ENCODE results near the gene S100A4. TPM values are rescaled to one million over a fixed set of nuclear protein-coding genes. Genes with fewer than 3 reads are reported as not detected.
"Not testable (repeated sequence)": the region's sequence is repeated elsewhere in the genome, so short reads cannot be mapped to it uniquely, and the experiment has no call there.

S100A4 gene
- total RNA-seq, result 10 to 100 TPM in 4 of 6 experiments, 1 to 10 TPM in 2; 7.6 to 21.6 (median 14.0) TPM
- long read RNA-seq, transcript S100A4-204 (3 exons, 600 nt), result major isoform, 7 of 8 reads
- long read RNA-seq, partial matches to known transcripts, result 0 of 8 reads
- long read RNA-seq, other reads (novel, unspliced or antisense), result 0 of 8 reads

DNA sequence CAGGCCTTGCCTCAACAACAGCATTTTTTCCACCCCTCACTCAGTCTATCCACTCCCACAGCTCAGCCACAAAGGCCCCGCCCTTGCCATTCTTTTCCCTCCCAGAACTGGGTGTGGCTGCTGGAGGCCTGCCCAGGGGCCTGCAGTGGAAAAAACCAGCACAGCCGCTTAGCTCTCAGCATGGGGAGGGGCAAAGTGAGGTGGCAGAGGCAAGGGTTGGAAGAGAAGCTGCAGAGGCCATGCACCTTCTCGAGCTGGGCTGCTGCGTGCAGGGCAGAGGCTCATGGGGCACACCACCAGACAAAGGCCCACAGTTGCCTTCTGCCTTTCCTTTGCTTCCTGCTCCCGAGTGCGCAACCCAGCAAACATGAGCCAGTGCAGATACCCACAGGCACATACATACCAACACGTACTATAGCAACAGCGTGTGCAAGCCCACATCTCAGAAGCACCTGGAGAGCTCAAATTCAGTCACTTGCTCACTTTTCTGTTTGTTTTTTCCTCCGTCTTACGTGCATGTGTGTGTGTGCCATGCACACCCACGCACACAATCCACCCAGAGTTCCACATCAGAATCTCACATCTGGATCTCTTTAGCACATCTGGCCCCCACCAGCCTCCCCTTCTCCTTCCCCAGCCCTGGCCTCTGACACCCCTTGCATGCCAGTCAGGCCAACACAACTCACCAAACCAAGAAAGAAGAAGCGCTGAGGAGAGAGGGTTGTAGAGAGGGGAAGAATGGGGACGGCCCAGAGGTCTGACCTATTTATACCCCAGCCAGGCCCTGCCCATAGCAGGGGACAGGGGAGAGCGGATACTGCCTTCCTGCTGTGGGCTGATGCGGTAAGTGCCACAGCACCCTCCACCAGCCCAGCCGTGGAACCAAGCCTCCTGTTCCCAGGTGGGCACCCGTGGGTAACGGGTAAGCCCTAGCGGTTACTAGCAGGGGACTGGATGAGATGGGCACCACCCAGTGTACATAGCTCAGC is at the start of gene S100A4:
S100A4 (minus strand) TSS at position 740 of the 989 bp plus-strand sequence. CDS start 1,012 bp downstream, outside the sequence.
- peak; percentile 80 to 87 (median 82) for DNase-seq
- intact Hi-C loops (cut with DNase I), result no loop called here
- Histone ChIP-seq H3K9me3 (no peaks in the 10 kb centered on the region), H3K4me3 (peak within 1 kb of the TSS; percentile 14 to 27 (median 21)), H3K36me3 (no peaks in the 10 kb centered on the region), H3K27me3 (no peaks in the 10 kb centered on the region), H3K27ac (peak within 1 kb of the TSS in 1 of 3 donors; percentile 29), H3K4me1 (no peaks in the 10 kb centered on the region)
- peak; percentile 69 to 78 (median 74) for ATAC-seq
- TF ChIP-seq, protein P1, sequence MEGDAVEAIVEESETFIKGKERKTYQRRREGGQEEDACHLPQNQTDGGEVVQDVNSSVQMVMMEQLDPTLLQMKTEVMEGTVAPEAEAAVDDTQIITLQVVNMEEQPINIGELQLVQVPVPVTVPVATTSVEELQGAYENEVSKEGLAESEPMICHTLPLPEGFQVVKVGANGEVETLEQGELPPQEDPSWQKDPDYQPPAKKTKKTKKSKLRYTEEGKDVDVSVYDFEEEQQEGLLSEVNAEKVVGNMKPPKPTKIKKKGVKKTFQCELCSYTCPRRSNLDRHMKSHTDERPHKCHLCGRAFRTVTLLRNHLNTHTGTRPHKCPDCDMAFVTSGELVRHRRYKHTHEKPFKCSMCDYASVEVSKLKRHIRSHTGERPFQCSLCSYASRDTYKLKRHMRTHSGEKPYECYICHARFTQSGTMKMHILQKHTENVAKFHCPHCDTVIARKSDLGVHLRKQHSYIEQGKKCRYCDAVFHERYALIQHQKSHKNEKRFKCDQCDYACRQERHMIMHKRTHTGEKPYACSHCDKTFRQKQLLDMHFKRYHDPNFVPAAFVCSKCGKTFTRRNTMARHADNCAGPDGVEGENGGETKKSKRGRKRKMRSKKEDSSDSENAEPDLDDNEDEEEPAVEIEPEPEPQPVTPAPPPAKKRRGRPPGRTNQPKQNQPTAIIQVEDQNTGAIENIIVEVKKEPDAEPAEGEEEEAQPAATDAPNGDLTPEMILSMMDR (IDR thresholded peaks at IDR 0.05), result no peak
- TF ChIP-seq POLR2A (IDR thresholded peaks at IDR 0.05), result peak; percentile 44
- WGBS (ENCODE audit: insufficient coverage, low coverage, low lambda C conversion rate, missing lambda C conversion rate), result 49% methylated on average over 15 of the region's 19 CpGs

DNA sequence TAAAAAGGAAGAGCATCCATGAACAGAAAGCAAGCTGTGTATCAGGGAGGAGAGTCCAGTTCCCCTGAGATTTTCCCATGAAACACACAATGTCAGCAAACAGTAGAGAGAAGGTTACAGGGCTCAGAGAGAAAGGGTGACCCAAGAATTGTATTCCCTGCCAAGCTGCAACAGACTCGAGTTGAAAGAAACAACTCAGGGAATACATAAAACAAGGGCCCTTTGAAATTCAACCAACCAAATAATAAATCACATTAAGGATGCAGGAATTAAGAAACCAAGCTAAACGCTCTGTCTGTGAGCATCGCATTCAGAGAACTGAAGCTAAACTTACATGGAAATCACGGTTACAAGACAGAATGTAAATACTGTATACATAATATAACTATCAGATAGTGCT is 47.1 kb upstream of the S100A4 start:
- Histone ChIP-seq H3K27me3 (no peaks in the 10 kb centered on the region), H3K27ac (no peak overlapping the region), H3K4me1 (no peaks in the 10 kb centered on the region), H3K9me3 (no peaks in the 10 kb centered on the region), H3K4me3 (no peak overlapping the region), H3K36me3 (no peaks in the 10 kb centered on the region)
- 75% methylated on average over 4 of the region's 4 CpGs for WGBS (ENCODE audit: insufficient coverage, low coverage, low lambda C conversion rate, missing lambda C conversion rate)
- intact Hi-C loops (cut with DNase I), result no loop called here
- TF ChIP-seq POLR2A (IDR thresholded peaks at IDR 0.05), result no peak
- TF ChIP-seq, protein P1 (IDR thresholded peaks at IDR 0.05), result no peak
- no peak for DNase-seq
- no peak for ATAC-seq

- no peak overlapping the region for H3K27ac ChIP-seq
- no peak for DNase-seq
- 85% methylated on average over 2 of the region's 2 CpGs for WGBS (ENCODE audit: insufficient coverage, low coverage, low lambda C conversion rate, missing lambda C conversion rate)
- H3K36me3 ChIP-seq, result no peaks in the 10 kb centered on the region
- ATAC-seq, result no peak
- intact Hi-C loops (cut with DNase I), result no loop called here
- TF ChIP-seq, protein P1 (IDR thresholded peaks at IDR 0.05), result no peak
- no peak for TF ChIP-seq POLR2A (IDR thresholded peaks at IDR 0.05)
- H3K9me3 ChIP-seq, result no peaks in the 10 kb centered on the region
- no peak overlapping the region for H3K4me3 ChIP-seq
- no peaks in the 10 kb centered on the region for H3K4me1 ChIP-seq
- no peaks in the 10 kb centered on the region for H3K27me3 ChIP-seq
These were observed 42.9 kb upstream of the S100A4 start for GRCh38 chr1:153588482-153588881.

DNA sequence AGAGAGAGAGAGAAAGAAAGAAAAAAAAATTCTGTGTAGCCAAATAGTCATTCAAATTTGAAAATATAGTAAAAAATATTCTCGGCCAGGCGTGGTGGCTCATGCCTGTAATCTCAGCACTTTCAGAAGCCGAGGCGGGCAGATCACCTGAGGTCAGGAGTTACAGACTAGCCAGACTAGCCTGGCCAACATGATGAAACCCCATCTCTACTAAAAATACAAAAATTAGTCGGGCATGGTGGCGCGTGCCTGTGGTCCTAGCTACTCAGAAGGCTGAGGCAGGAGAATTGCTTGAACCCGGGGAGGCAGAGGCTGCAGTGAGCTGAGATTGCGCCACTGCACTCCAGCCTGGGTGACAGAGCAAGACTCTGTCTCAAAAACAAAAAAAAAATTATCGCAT is 42.4 kb upstream of the S100A4 start:
- 89% methylated on average over 8 of the region's 10 CpGs for WGBS (ENCODE audit: insufficient coverage, low coverage, low lambda C conversion rate, missing lambda C conversion rate)
- H3K4me3 ChIP-seq; H3K27ac ChIP-seq; ATAC-seq; intact Hi-C loops (cut with DNase I); DNase-seq; H3K4me1 ChIP-seq; H3K9me3 ChIP-seq; H3K27me3 ChIP-seq; H3K36me3 ChIP-seq: not testable (repeated sequence)

GRCh38 chr1:153587314-153587713 is 41.7 kb upstream of the S100A4 start:
- DNase-seq (no peak), ATAC-seq (peak in 2 of 4 donors; percentile 36 to 58)
- Histone ChIP-seq H3K27me3 (no peaks in the 10 kb centered on the region), H3K27ac (no peak overlapping the region), H3K36me3 (no peaks in the 10 kb centered on the region), H3K9me3 (no peaks in the 10 kb centered on the region), H3K4me3 (no peak overlapping the region), H3K4me1 (no peaks in the 10 kb centered on the region)
- WGBS (ENCODE audit: insufficient coverage, low coverage, low lambda C conversion rate, missing lambda C conversion rate), result 43% methylated on average over 4 of the region's 5 CpGs
- intact Hi-C loops (cut with DNase I), result no loop called here
- no peak for TF ChIP-seq POLR2A (IDR thresholded peaks at IDR 0.05)
- TF ChIP-seq, protein P1 (IDR thresholded peaks at IDR 0.05), result no peak
